NCI-H2171 treated with DMSO at 0.1 percent for 48 hours (cell line): ENCODE data around the gene CCNA2.

Source experiments
- DNase-seq: peaks from one replicate; lab custom pipeline; 2025; lab: John Stamatoyannopoulos, UW

CCNA2 gene

GRCh38 chr4:121823505-121824170 lies at the start of gene CCNA2:
CCNA2 (minus strand) TSS chr4:121823883; CDS start chr4:121823628, 255 bp downstream.
- peak; percentile 84 for DNase-seq

- DNase-seq = peak; percentile 87
These were observed 46.4 kb upstream of the CCNA2 start, which contains the start of gene BBS7 for GRCh38 chr4:121869841-121870822. BBS7 (minus strand) TSS chr4:121870474; CDS start chr4:121870313, 161 bp downstream.

GRCh38 chr4:121863799-121864198 lies 40.1 kb upstream of the CCNA2 start:
- no peak for DNase-seq

- DNase-seq = no peak
These were observed 37.7 kb upstream of the CCNA2 start for GRCh38 chr4:121861426-121861825.

GRCh38 chr4:121860121-121860520 lies 36.4 kb upstream of the CCNA2 start:
- no peak for DNase-seq

- no peak for DNase-seq
These were observed 27.7 kb upstream of the CCNA2 start for GRCh38 chr4:121851354-121851753.

GRCh38 chr4:121846662-121847061 lies 23.0 kb upstream of the CCNA2 start:
- DNase-seq = no peak

GRCh38 chr4:121842862-121843261 lies 19.2 kb upstream of the CCNA2 start:
- DNase-seq = no peak

GRCh38 chr4:121838136-121838535 lies 14.5 kb upstream of the CCNA2 start:
- no peak for DNase-seq

- DNase-seq = no peak
These were observed 5.8 kb upstream of the CCNA2 start for GRCh38 chr4:121829511-121829910.

- DNase-seq = no peak
These were observed 4.2 kb upstream of the CCNA2 start for GRCh38 chr4:121827853-121828252.

GRCh38 chr4:121824950-121825349 lies 1.3 kb upstream of the CCNA2 start:
- no peak for DNase-seq

- DNase-seq = no peak
These were observed 466 bp upstream of the CCNA2 start for GRCh38 chr4:121824171-121824527.

- peak; percentile 30 for DNase-seq
These were observed 733 bp downstream of the CCNA2 start for GRCh38 chr4:121822796-121823504.

- DNase-seq = no peak
These were observed 1.6 kb downstream of the CCNA2 start for GRCh38 chr4:121822047-121822446.

- DNase-seq = no peak
These were observed 4.3 kb downstream of the CCNA2 start for GRCh38 chr4:121819216-121819965.

- DNase-seq = no peak
These were observed 5.5 kb downstream of the CCNA2 start for GRCh38 chr4:121818215-121818614.

GRCh38 chr4:121817701-121818100 lies 6.0 kb downstream of the CCNA2 start:
- no peak for DNase-seq

- no peak for DNase-seq
These were observed 6.7 kb downstream of the CCNA2 start for GRCh38 chr4:121817006-121817405.

- no peak for DNase-seq
These were observed 8.9 kb downstream of the CCNA2 start for GRCh38 chr4:121814756-121815155.

GRCh38 chr4:121811122-121811521 lies 12.6 kb downstream of the CCNA2 start:
- no peak for DNase-seq

- DNase-seq = no peak
These were observed 17.3 kb downstream of the CCNA2 start for GRCh38 chr4:121806411-121806810.
